OCI-LY1 (cell line): ENCODE measurements around the gene DMAC2L.

Source experiments
- CTCF ChIP-seq: fragments of 200-600 bp; sonication (generic), shearing (Covaris generic); IDR thresholded peaks from 2 replicates; pipeline ENCODE4 v1.5.1; 2017; ENCODE audit warnings: mild to moderate bottlenecking, antibody characterized with exemption, low read length, moderate library complexity, mixed read lengths
- EZH2 ChIP-seq: fragments of 200-600 bp; sonication (generic), shearing (Covaris generic); IDR thresholded peaks from 2 replicates; pipeline ENCODE4 v1.8.0; 2017; ENCODE audit warnings: borderline replicate concordance, mixed run types, mild to moderate bottlenecking, antibody characterized with exemption, low read length, moderate library complexity, mixed read lengths

- TF ChIP-seq CTCF: no peak
- TF ChIP-seq EZH2: no peak
Measured at GRCh38 chr14:50319721-50320120, 7.6 kb downstream of the DMAC2L start.
